HL-60 (cell line): ENCODE data around the gene ARF1.

ENCODE experiments used
- CTCF ChIP-seq: IDR thresholded peaks from one replicate; pipeline ENCODE4 v1.5.1; 2011; ENCODE audit warnings: low read length, control low read depth, inconsistent platforms; ENCODE audit not compliant: insufficient read depth
- GABPA ChIP-seq: IDR thresholded peaks from 2 replicates; pipeline ENCODE4 v1.6.1; 2012; ENCODE audit warnings: low read depth
- POLR2AphosphoS5 ChIP-seq: IDR thresholded peaks from 2 replicates; pipeline ENCODE4 v1.6.1; 2012; ENCODE audit warnings: low read depth

- TF ChIP-seq POLR2AphosphoS5 (no peak), CTCF (no peak), GABPA (no peak)
Measured at GRCh38 chr1:228043281-228043848, 39.1 kb upstream of the ARF1 start.
